ENCODE results near the gene TMC1.
A peak's percentile ranks its signal among the peaks of the same experiment; 100 is the strongest.
"Not testable (repeated sequence)": the region's sequence is repeated elsewhere in the genome, so short reads cannot be mapped to it uniquely, and the experiment has no call there.

The TMC1 gene
- total RNA-seq = 0 reads per million in 3 donors

GRCh38 chr9:72521416-72521815 lies at the start of gene TMC1:
TMC1 (plus strand) TSS chr9:72521608; CDS start chr9:72648649, 127,041 bp downstream.
- DNase-seq; H3K27ac ChIP-seq (ENCODE audit: insufficient read depth, low read length, poor library complexity, severe bottlenecking); H3K27me3 ChIP-seq (replicated peaks; ENCODE audit: control insufficient read depth, insufficient read depth, low read length, poor library complexity, severe bottlenecking); H3K4me1 ChIP-seq (ENCODE audit: control insufficient read depth, insufficient read depth, low read length, poor library complexity, severe bottlenecking); H3K36me3 ChIP-seq (ENCODE audit: control insufficient read depth, insufficient read depth, low read length); H3K4me3 ChIP-seq (ENCODE audit: insufficient read depth, low read depth, low read length, poor library complexity, severe bottlenecking); H3K9me3 ChIP-seq (ENCODE audit: control insufficient read depth, low read length): not testable (repeated sequence)

DNA sequence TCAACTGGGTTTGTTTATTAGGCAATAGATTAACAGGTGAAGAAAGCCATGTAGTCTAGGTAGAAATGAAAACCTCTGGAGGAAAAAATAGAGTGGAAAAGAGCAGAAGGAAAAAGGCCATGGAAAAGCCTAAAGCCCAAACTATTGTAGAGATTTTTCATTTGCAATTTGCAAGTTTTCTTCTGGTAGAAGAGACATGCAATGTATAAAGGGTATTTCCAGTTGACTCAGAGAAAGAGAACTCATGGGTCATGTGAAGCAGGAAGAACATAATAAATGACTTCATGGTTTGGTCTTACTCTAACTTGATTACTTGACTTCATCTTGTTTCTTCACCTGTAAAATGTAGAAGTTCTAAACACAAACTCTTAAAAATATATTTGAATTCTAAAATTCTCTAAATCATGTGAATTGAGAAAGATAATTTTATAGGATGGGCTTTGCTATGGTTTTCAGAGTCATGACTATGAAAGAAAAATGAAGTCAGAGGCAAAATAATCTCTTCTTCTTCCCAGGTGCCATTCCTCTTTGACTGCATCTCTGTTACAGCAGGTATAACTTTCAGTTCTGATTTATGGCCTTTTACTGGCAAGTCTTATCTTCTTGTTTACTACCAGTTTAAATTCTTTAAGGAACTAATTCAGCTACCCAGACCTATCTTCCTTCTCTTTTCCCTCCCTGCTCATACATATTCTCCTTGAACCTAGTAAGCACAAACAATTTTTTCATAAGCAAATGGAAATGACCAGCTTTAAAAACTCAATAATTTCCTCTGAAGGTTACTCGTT lies 47.7 kb upstream of the TMC1 start:
- Histone ChIP-seq H3K27me3 (replicated peaks; ENCODE audit: control insufficient read depth, insufficient read depth, low read length, poor library complexity, severe bottlenecking) (no peaks in the 10 kb centered on the region), H3K9me3 (ENCODE audit: control insufficient read depth, low read length) (no peaks in the 10 kb centered on the region), H3K36me3 (ENCODE audit: control insufficient read depth, insufficient read depth, low read length) (no peaks in the 10 kb centered on the region), H3K27ac (ENCODE audit: insufficient read depth, low read length, poor library complexity, severe bottlenecking) (no peak overlapping the region), H3K4me3 (ENCODE audit: insufficient read depth, low read depth, low read length, poor library complexity, severe bottlenecking) (no peak overlapping the region), H3K4me1 (ENCODE audit: control insufficient read depth, insufficient read depth, low read length, poor library complexity, severe bottlenecking) (peaks cover 3% of the 10 kb centered on the region)
- DNase-seq = no peak

DNA sequence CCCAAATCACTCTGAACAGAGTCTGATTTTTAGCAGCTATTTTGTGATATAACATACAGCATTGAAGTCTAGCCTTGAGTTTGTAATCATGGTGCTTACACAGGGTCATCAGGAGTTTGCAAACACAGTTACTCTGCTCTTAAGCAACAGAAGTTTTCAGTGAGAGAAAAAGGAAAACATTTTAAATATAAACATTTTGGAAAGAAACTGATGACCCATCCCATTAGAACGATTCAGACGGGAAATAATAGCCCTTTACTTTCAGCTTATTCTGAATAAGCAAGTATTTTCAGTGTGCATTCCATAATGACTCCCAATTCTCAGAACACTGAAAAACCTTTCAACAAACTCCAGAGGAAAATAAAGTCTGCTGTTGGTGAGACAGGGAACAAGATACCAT lies 46.7 kb upstream of the TMC1 start:
- Histone ChIP-seq H3K4me1 (ENCODE audit: control insufficient read depth, insufficient read depth, low read length, poor library complexity, severe bottlenecking) (peaks cover 3% of the 10 kb centered on the region), H3K27me3 (replicated peaks; ENCODE audit: control insufficient read depth, insufficient read depth, low read length, poor library complexity, severe bottlenecking) (no peaks in the 10 kb centered on the region), H3K9me3 (ENCODE audit: control insufficient read depth, low read length) (no peaks in the 10 kb centered on the region), H3K4me3 (ENCODE audit: insufficient read depth, low read depth, low read length, poor library complexity, severe bottlenecking) (no peak overlapping the region), H3K27ac (ENCODE audit: insufficient read depth, low read length, poor library complexity, severe bottlenecking) (no peak overlapping the region), H3K36me3 (ENCODE audit: control insufficient read depth, insufficient read depth, low read length) (no peaks in the 10 kb centered on the region)
- no peak for DNase-seq

- H3K9me3 ChIP-seq (ENCODE audit: control insufficient read depth, low read length) = no peaks in the 10 kb centered on the region
- no peaks in the 10 kb centered on the region for H3K27me3 ChIP-seq (replicated peaks; ENCODE audit: control insufficient read depth, insufficient read depth, low read length, poor library complexity, severe bottlenecking)
- H3K36me3 ChIP-seq (ENCODE audit: control insufficient read depth, insufficient read depth, low read length) = no peaks in the 10 kb centered on the region
- no peak overlapping the region for H3K27ac ChIP-seq (ENCODE audit: insufficient read depth, low read length, poor library complexity, severe bottlenecking)
- no peak overlapping the region for H3K4me3 ChIP-seq (ENCODE audit: insufficient read depth, low read depth, low read length, poor library complexity, severe bottlenecking)
- DNase-seq = no peak
- peaks cover 3% of the 10 kb centered on the region for H3K4me1 ChIP-seq (ENCODE audit: control insufficient read depth, insufficient read depth, low read length, poor library complexity, severe bottlenecking)
These were observed 45.3 kb upstream of the TMC1 start for GRCh38 chr9:72476100-72476499.

DNA sequence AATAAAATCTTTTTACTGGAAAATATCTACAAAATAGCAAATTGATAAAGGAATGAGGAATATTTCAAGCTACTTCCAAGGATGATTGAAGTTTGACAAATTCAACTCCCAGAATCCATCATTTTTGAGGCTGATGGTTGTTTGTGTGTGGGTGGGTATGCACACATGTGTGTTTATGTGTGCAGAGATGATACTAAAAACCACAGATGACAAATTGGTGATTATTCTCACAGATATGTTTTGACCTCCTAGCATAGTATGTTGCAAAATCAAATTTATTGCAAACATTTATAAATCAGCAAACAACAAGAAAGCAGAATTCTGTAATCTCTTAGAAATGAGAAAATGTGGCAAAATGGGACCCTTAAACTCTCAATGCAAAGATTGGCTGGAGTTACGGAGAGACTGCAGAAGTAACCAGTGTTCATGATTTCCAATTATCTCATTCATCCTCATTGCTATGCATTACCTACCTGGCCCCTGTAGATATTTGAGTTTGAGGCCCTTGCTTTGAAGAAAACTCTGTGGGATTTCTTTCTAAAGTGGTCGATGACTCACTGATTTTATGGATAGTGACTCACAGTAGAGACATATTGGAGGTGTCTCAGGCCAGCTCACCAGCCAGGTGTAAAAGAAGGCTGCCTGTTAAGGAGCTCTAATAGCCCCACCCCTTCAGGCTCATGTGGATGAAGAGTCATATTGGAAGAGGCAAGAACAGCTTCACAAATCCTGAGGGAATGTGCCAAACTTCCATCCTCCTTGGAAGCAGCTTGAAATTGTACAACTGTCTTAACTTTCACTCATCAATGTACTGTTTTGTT lies 44.6 kb upstream of the TMC1 start:
- DNase-seq = peak in 1 of 3 donors; percentile 2
- H3K9me3 ChIP-seq (ENCODE audit: control insufficient read depth, low read length) = no peaks in the 10 kb centered on the region

DNA sequence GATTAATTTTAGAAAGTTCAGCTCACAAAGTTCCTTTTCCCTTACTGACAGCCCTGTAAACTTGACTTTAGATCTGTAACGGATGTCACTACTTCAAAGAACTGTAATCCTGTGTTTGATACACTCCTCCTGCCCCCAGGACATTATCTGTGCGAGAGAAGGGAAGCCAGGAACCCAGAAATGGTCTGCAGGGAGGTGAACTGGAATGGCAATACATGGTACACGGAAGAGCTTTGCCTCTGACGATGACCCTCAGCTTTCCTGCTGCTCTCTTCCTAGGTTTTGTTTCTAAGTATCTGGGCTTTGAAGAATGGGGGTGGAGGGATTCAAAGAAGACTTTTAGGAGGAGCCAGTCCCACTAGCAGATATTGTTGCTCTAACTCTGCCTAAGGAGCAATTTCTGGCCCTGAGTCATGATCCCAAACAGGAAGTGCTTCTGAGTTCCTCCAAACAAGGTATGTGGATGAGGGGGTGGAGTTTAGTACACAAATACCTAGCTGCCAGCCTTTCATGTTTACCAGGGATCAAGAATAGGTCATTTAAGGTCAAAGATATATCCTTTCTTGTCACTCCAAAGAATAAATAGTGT lies 43.4 kb upstream of the TMC1 start:
- Histone ChIP-seq H3K36me3 (ENCODE audit: control insufficient read depth, insufficient read depth, low read length) (no peaks in the 10 kb centered on the region), H3K9me3 (ENCODE audit: control insufficient read depth, low read length) (no peaks in the 10 kb centered on the region), H3K27me3 (replicated peaks; ENCODE audit: control insufficient read depth, insufficient read depth, low read length, poor library complexity, severe bottlenecking) (no peaks in the 10 kb centered on the region), H3K4me3 (ENCODE audit: insufficient read depth, low read depth, low read length, poor library complexity, severe bottlenecking) (no peak overlapping the region), H3K27ac (ENCODE audit: insufficient read depth, low read length, poor library complexity, severe bottlenecking) (no peak overlapping the region), H3K4me1 (ENCODE audit: control insufficient read depth, insufficient read depth, low read length, poor library complexity, severe bottlenecking) (peaks cover 3% of the 10 kb centered on the region)
- no peak for DNase-seq

More for the DNA sequence above, 44.6 kb upstream of the TMC1 start:
- Histone ChIP-seq H3K36me3 (ENCODE audit: control insufficient read depth, insufficient read depth, low read length) (no peaks in the 10 kb centered on the region), H3K4me1 (ENCODE audit: control insufficient read depth, insufficient read depth, low read length, poor library complexity, severe bottlenecking) (peaks cover 3% of the 10 kb centered on the region), H3K4me3 (ENCODE audit: insufficient read depth, low read depth, low read length, poor library complexity, severe bottlenecking) (no peak overlapping the region), H3K27ac (ENCODE audit: insufficient read depth, low read length, poor library complexity, severe bottlenecking) (no peak overlapping the region), H3K27me3 (replicated peaks; ENCODE audit: control insufficient read depth, insufficient read depth, low read length, poor library complexity, severe bottlenecking) (no peaks in the 10 kb centered on the region)

GRCh38 chr9:72478966-72479365 lies 42.4 kb upstream of the TMC1 start:
- Histone ChIP-seq H3K9me3 (ENCODE audit: control insufficient read depth, low read length) (no peaks in the 10 kb centered on the region), H3K27me3 (replicated peaks; ENCODE audit: control insufficient read depth, insufficient read depth, low read length, poor library complexity, severe bottlenecking) (no peaks in the 10 kb centered on the region), H3K4me3 (ENCODE audit: insufficient read depth, low read depth, low read length, poor library complexity, severe bottlenecking) (no peak overlapping the region), H3K36me3 (ENCODE audit: control insufficient read depth, insufficient read depth, low read length) (no peaks in the 10 kb centered on the region), H3K4me1 (ENCODE audit: control insufficient read depth, insufficient read depth, low read length, poor library complexity, severe bottlenecking) (peaks cover 3% of the 10 kb centered on the region), H3K27ac (ENCODE audit: insufficient read depth, low read length, poor library complexity, severe bottlenecking) (no peak overlapping the region)
- DNase-seq = no peak

DNA sequence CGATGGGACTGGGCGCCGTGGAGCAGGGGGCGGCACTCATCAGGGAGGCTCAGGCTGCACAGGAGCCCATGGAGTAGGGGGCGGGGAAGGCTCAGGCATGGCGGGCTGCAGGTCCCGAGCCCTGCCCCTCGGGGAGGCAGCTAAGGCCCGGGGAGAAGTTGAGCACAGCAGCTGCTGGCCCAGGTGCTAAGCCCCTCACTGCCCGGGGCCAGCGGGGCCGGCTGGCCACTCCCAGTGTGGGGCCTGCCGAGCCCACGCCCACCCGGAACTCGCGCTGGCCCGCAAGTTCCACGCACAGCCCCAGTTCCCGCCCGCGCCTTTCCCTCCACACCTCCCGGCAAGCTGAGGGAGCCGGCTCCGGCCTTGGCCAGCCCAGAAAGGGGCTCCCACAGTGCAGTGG lies 41.1 kb upstream of the TMC1 start:
- not testable (repeated sequence) for H3K4me3 ChIP-seq (ENCODE audit: insufficient read depth, low read depth, low read length, poor library complexity, severe bottlenecking); H3K9me3 ChIP-seq (ENCODE audit: control insufficient read depth, low read length); H3K36me3 ChIP-seq (ENCODE audit: control insufficient read depth, insufficient read depth, low read length); H3K4me1 ChIP-seq (ENCODE audit: control insufficient read depth, insufficient read depth, low read length, poor library complexity, severe bottlenecking); H3K27ac ChIP-seq (ENCODE audit: insufficient read depth, low read length, poor library complexity, severe bottlenecking); DNase-seq; H3K27me3 ChIP-seq (replicated peaks; ENCODE audit: control insufficient read depth, insufficient read depth, low read length, poor library complexity, severe bottlenecking)

DNA sequence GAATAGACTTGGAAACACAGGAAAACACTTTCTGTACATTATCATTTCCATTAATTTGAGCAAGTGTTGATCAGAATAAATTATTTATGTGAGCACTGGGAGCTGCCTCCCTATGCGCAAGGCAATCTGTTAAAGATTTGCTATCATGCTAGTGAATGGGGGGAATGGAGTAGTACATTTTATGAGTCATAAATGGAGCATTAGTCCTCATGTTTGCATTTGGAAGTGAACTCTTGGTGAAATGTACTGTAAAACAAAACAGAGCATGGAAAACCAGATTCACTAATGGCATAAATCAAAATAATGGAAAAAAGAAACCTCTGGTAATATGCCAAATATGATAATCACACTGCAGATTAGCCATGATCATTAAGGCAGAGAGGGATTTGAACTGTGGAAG lies 40.5 kb upstream of the TMC1 start:
- no peak for DNase-seq
- no peaks in the 10 kb centered on the region for H3K27me3 ChIP-seq (replicated peaks; ENCODE audit: control insufficient read depth, insufficient read depth, low read length, poor library complexity, severe bottlenecking)
- peaks cover 3% of the 10 kb centered on the region for H3K4me1 ChIP-seq (ENCODE audit: control insufficient read depth, insufficient read depth, low read length, poor library complexity, severe bottlenecking)
- no peak overlapping the region for H3K27ac ChIP-seq (ENCODE audit: insufficient read depth, low read length, poor library complexity, severe bottlenecking)
- H3K9me3 ChIP-seq (ENCODE audit: control insufficient read depth, low read length) = no peaks in the 10 kb centered on the region
- H3K4me3 ChIP-seq (ENCODE audit: insufficient read depth, low read depth, low read length, poor library complexity, severe bottlenecking) = no peak overlapping the region
- no peaks in the 10 kb centered on the region for H3K36me3 ChIP-seq (ENCODE audit: control insufficient read depth, insufficient read depth, low read length)

Measured in effector memory CD4-positive, alpha-beta T cell (primary cell).